CD4-positive, alpha-beta T cell treated with Interleukin-1 beta for 1 hour (primary cell): Measurements from ENCODE around the gene RRP1B.
A peak's percentile ranks its signal among the peaks of the same experiment; 100 is the strongest.
"Not testable (repeated sequence)": the region's sequence is repeated elsewhere in the genome, so short reads cannot be mapped to it uniquely, and the experiment has no call there.

Source experiments
- DNase-seq, 2 donors: peaks; one replicate each; pipeline ENCODE4 v3.0.0-alpha.2; 2020 to 2022

The RRP1B gene

DNA sequence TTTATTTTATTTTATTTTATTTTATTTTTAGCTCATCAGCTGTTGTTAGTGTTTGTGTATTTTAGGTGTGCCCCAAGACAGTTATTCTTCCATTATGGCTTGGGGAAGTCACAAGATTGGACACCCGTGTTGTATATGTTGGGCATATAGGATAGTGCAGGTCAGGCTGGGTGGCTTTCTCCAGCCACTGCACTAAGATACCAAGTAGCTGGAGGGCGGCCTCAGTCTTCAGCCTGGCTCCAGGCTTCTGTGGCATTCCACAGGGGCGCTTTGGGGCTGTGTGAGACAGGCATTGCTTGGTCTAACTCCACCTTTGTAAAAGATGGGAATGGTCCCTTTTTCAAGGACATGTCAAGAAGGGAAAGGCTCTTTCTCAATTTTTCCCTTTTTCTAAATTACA is 16.5 kb downstream of the RRP1B start:
- no peak for DNase-seq

DNA sequence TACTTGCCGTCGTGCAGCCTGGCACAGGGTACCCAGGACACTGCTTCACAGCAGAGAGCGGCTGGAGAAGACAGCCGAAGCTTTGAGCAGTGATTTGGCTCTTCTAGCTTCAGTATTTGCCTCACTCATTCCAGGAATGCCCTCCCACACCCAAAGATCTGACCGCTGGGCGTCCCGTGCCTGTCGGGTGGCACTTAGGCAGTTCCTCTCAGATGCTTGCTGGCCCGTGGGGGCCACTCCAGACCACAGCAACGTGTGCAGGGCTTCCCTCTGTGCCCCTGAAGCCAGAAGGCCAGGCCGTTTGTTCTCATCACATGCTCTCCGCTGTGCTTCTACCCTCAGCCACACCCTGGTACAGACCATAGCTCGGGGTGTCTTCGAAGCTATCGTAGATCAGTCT is 17.0 kb downstream of the RRP1B start:
- no peak for DNase-seq

DNA sequence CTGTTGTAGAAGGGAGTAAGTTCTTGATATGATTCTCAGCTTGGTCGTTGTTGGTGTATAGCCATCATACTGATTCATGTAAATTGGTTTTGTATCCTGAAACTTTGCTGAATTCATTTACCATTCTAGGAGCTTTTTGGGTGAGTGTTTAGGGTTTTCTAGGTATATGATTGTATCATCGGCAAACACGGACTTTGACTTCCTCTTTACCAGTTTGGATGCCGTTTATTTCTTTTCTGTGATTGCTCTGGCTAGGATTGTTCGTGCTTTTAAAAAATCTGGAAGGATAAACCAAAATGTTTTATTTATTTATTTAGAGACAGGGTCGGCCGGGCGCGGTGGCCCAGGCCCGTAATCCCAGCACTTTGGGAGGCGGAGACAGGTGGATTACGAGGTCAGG is 20.6 kb downstream of the RRP1B start:
- DNase-seq = no peak

DNA sequence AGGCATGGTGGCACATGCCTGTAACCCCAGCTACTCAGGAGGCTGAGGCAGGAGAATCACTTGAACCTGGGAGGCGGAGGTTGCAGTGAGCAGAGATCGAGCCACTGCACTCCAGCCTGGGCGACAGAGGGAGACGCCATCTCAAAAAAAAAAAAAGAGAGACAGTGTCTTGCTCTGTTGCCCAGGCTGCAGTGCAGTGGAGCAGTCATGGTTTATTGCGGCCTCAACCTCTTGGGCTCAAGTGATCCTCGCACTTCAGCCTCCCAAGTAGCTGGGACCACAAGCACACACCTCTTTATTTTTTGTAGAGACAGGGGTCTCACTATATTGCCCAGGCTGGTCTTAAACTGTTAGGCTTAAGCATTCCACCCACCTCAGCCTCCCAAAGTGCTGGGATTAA is 21.1 kb downstream of the RRP1B start:
- not testable (repeated sequence) for DNase-seq

DNA sequence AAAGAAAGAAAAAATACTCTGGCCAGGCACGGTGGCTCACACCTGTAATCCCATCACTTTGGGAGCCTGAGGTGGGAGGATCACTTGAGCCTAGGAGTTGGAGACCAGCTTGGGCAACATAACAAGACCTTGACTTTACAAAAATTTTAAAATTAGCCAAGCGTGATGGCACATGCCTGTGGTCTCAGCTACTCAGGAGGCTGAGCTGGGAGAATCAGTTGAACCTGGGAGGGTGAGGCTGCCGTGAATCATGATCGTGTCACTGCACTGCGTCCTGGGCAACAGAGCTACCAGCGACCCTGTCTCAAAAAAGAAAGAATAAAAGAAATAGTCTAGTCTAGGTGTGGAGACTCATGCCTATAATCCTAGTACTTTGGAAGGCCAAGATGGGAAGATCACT is 22.3 kb downstream of the RRP1B start:
- DNase-seq = no peak

DNA sequence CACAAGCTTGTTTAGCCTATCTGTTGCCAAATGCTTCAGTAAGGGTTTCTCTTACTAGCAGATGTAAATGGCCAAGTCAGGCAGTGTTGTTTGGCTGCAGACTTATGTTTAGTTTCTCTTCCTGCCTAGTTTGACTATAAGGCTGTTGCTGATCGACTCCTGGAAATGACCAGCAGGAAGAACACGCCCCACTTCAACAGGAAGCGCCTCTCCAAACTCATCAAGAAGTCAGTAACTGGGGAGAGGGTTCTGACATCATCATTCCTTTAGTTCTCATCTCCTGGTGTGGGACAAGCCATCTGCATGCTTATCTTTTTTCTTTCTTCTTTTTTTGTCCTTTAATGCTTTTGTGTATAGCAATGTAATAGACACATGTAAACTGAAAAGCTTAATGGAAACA is 25.1 kb downstream of the RRP1B start:
- DNase-seq = no peak

DNA sequence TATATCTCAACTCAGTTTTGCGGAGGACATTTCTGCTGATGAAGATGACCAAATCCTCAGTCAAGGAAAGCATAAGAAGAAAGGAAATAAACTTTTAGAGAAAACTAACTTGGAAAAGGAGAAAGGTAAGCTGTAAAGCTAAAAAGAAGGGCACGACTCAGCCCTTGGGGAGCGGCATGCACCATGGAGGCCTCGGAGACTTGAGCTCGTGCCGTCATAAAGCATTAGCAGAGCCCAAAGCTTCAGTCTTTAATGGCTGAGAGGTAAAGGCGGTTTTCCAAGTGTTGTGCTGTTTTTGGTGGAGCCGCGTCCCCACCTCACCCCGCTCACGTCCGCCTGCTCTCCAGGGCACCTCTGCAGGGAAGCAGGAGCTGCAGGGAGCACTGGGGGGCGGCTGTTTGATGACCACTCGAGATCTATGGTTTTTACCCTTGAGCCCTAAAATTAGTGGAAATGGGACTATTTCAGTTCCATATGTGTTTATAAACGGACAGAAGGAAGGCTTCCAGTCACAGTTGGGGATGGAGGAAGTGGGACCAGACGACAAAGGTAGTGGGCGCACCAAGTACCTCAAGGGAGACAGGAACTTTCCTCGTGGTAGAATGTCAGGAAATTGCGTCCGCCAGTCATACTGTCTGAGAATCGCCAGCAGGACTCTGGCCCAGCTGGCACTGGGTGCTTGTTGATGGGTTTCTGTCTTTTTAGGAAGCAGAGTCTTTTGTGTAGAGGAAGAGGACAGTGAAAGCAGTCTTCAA is 27.6 kb downstream of the RRP1B start:
- no peak for DNase-seq

DNA sequence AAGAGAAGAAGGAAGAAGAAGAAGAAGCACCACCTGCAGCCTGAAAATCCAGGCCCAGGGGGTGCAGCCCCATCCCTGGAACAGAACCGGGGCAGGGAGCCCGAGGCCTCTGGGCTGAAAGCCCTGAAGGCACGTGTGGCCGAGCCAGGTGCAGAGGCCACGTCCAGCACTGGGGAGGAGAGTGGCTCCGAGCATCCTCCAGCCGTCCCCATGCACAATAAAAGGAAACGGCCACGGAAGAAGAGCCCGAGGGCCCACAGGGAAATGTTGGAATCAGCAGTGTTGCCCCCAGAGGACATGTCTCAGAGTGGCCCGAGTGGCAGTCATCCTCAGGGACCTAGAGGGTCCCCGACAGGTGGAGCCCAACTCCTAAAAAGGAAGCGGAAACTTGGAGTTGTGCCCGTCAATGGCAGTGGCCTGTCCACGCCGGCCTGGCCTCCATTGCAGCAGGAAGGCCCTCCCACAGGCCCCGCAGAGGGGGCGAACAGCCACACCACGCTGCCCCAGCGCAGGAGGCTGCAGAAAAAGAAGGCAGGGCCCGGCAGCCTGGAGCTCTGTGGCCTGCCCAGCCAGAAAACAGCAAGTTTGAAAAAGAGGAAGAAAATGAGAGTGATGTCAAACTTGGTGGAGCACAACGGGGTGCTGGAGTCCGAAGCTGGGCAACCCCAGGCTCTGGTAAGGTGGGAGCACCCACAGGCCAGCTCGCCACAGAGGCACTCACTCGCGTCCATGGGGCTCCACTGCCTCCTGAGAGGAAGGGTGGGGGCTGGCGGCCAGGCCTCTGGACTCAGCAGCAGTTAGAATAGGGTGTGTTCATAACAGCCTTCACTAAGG is 28.4 kb downstream of the RRP1B start:
- DNase-seq = peak in 1 of 2 donors; percentile 23

DNA sequence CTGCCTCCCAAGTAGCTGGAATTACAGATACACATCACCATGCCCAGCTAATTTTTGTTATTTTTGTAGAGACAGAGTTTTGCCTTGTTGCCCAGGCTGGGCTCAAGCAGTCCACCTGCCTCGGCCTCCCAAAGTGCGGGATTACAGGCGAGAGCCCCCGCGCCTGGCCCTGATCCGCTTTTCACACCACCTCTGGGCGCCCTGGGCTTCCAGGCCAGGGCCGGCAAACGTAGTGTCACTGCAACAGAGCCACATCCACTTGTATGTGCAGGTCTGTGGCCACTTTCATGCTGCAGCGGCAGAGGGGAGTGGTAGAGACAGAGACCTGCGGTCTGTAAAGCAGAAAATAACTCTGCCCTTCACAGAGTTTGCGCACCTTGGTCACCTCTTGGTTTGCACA is 29.5 kb downstream of the RRP1B start:
- no peak for DNase-seq

DNA sequence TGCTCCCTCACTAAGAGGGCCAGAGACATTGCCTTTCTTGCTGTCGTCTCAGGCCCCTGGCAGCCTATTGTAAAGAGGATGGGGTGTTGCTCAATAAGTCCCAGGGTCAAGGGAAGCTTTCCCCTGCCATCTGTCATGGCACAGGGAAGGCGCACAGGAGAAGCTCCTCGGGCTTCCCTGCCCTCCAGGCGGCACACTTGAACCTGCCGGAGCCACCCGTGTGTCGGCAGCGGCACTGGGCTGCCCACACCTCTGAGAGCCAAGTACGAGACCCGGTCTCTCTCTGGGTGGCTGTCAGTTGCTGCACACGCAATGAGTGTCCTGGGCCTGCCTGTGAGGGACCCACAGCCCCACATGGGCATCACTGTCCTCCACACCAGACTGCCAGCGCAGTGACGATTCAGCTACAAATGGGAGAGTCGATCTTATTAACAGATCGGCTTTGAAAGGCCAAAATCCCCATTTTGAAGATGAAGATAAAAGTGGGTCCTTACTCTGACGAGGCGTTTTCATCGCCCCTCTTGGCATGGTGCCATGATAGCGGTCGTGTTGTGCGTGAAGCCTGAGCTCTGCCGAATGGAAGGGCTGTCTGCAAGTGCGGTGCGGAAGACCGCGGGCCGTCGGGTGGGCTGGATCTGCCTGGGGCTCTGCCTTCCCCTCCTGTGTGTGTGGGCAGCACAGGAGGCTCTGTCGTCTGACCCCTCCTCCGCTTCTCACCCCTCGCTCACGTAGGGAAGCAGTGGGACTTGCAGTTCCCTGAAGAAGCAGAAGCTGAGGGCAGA is 30.4 kb downstream of the RRP1B start:
- no peak for DNase-seq

DNA sequence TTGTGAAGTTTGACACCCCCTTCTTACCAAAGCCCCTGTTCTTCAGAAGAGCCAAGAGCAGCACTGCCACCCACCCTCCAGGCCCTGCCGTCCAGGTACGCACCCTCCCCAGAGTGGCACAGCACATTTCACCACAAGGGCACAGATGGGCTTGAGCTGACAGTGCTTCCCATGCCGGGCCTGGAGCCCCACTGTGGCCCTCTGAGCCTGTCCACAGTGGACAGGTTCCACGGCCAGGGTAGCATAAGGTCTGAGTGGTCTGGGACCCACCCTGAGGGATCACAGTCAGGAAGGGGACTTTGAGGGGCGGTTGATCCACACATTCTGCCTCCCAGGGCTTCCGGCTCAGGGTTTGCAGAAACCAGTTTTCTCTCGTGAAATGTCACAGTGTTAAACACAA is 31.0 kb downstream of the RRP1B start:
- DNase-seq = no peak

DNA sequence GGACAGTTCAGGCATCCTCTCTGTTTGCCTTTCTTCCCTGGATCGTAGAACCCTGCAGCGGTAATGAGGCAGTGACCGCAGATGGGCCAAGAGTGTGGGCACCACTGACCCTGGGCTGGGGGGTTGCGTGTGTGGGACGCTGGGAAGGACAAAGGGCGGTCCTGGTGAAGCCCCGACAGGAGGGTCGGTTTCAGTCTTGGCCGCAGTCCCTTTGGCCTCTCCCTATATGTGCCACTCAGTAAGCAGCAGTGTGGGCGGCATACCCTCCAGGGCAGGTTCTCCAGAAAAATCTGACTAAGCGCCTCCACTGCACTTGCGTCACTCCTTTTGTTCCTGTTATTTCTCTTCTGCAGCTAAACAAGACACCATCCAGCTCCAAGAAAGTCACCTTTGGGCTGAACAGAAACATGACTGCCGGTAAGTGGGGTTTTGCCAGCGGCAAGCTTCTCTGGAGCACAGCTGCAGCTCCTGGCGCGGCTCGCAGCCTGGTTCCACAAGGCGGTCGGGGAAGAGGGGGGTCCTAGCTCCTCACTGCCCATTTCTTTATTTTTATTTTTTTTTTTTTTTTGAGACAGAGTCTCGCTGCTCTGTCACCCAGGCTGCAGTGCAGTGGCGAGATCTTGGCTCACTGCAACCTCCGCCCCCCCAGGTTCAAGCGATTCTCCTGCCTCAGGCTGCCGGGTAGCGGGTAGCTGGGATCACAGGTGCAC is 31.9 kb downstream of the RRP1B start:
- no peak for DNase-seq

DNA sequence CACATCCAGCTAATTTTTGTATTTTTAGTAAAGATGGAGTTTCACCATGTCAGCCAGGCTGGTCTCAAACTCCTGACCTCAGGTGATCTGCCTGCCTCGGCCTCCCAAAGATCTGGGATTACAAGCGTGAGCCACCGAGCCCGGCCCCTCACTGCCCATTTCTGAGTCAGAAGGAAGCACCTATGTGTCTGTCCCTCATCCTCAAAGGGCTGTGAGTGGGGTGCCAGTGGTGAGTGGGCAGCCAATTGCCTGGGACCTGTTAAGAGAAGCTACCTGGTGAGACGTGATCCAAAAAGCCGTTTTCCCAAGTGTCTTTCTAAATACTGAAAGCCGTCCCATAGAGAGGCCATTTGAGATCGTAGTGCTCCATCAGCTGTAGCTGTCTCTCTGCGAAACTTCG is 32.4 kb downstream of the RRP1B start:
- no peak for DNase-seq

DNA sequence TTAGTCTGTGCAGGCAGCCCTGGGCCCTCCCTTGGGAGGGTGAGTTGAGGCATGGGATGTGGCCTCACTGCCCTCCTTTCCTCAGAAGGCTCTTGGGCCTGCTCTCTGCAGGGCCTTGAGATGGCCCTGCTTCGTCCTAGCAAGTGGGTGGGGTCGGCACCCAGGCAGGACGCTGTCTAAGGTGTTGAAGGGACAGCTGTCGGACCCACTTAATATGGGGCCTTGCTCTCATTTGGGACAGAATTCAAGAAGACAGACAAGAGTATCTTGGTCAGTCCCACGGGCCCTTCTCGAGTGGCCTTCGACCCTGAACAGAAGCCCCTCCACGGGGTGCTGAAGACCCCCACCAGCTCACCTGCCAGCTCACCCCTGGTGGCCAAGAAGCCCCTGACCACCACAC is 33.6 kb downstream of the RRP1B start:
- DNase-seq = no peak

DNA sequence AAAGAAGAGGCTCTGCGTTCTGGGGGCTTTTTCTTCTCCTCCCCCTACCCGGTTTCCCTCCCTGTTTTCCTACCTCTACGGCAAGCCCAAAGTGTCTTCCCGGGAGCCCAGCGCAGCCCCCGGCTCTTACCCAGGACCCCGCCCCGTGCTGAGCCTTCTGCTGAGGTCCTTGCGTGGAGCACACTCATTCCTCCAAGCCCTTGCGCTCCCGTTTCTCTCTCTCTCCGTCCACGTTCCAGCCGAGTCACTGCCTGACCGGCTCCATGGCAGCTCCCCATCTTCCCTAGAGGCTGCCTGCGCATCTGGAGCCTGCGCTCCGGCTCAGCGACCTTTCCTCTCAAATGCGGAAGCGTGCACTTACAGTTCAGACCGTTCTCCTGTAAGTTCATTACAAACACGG is 34.6 kb downstream of the RRP1B start:
- no peak for DNase-seq

DNA sequence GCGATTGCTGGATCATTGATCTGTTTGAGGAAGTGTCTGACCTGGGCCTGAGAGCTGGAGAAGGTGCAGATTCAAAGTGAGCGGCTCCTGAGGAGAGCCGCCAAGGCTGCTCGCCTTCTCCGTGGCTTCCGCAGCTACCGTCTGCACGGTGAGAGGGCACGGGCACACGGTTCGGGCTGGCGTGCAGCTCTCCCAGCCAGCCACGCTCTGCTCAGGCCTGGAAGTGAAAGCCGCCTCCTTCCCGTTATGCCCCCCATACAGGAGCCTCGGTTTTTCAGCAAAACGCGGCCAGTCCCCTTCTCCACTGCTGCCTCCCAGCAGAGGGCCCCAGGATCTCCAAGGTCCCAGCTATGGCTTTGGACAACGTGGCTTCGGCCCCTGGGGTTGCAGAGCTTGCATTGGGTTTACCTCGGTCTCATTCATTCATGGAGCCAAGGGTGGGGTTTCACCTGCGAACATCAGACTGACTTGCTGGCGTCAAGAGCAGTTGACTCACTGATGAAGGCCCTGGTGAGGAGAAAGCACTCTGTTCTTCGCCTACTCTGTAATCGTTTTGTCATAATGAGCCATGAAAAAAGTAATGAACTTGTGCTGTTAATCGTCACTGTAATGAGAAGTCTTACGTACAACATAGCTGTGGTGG is 35.2 kb downstream of the RRP1B start:
- DNase-seq = no peak

DNA sequence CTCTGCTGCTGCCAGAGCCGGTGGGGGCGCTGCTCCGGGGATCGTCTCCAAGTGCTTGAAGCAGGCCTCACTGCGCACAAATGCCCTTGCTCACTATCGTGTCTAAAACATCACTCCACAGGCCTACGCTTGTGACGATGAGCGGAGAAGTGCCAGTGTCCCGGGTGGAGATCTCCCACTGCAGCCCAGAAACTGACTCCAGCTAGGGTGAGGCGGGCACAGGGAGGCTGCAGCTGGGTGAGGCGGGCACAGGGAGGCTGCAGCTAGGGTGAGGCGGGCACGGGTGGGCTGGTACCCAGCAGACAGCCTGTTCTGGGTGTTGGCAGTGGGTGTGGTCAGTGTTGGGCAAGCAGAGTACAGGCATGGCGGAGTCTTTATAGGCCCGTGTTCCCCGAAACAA is 36.9 kb downstream of the RRP1B start:
- no peak for DNase-seq

DNA sequence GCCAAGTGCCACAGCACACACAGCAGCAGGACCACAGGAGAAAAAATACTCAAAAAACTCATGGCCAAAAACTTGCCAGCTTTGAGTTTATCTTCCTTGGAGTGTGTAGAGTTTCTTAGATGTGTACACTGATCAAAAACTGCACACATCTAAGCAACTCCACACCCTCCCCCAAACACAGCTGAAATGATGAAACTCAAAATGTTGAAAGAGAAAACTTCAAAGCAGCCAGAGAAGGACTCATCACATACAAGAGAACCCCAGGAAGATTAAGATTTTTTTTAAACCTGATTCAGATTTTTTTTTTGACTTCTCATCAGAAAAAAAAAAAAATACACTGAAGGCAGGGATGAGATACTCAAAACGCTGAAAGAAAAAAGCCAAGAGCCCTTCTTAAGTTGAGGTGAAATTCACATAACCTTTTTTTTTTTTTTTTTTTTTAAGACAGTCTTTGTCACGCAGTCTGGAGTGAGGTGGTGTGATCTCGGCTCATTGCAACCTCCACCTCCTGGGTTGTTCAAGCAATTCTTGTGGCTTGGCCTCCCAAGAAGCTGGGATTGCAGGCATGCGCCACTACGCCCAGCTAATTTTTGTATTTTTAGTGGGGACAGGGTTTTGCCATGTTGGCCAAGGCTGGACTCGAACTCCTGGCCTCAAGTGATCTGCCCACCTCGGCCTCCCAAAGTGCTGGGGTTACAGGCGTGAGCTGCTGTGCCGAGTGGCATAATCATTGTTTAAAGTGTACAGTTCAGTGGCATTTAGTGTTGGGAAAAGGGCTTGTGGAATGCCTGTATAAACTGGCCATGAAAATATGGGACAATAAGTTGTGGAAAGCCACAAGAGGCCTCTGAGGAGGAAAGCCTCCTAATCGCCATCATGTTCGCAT is 38.6 kb downstream of the RRP1B start:
- no peak for DNase-seq

DNA sequence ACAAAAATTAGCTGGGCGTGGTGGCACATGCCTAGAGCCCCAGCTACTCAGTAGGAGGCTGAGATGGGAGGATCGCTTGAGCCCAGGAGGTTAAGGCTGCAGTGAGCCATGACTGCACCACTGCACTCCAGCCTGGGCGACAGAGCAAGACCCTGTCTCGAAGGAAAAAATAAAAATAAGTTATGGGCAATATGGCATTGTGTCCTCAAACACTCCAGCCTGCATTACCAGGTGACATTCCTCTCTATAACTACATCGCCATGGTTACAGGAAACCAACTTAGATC is 40.1 kb downstream of the RRP1B start:
- not testable (repeated sequence) for DNase-seq

DNA sequence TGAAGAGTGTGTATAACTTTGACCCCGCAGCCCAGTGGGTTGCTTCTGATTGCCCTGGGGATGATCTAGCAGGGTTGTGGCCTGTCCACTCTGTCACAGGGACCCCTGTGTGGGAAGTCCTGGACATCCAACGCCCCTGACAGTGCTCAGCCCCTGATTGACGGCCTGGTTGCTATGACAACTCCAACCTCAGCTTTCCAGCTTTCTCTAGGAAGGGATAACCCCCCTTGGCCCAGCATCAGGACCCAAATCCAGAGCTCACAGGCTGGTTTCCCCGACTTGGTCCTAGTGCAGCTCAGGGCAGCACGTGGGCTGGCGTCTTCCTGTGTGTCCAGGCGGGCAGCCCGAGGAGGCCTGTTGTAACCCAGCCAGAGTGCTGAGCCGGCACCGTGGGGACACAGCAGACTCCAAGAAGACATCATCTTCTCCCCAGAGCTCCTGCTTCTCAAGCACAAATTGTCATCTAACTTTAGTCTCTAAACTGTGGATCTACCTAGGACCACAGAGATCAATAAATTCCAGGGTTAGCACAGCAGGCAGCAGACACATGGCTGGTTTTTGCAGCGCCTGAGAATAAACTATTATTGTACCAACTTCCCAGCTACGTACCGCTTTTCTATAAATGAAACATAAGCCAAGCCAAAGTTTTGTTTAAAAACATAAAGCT is 40.7 kb downstream of the RRP1B start:
- no peak for DNase-seq
